ENCODE measurements around the gene TRIM38.

Gene TRIM38

GRCh38 chr6:26028212-26028745, 65.7 kb downstream of the TRIM38 start:
- DNase-seq (ENCODE audit: low read depth), result no peak

DNA sequence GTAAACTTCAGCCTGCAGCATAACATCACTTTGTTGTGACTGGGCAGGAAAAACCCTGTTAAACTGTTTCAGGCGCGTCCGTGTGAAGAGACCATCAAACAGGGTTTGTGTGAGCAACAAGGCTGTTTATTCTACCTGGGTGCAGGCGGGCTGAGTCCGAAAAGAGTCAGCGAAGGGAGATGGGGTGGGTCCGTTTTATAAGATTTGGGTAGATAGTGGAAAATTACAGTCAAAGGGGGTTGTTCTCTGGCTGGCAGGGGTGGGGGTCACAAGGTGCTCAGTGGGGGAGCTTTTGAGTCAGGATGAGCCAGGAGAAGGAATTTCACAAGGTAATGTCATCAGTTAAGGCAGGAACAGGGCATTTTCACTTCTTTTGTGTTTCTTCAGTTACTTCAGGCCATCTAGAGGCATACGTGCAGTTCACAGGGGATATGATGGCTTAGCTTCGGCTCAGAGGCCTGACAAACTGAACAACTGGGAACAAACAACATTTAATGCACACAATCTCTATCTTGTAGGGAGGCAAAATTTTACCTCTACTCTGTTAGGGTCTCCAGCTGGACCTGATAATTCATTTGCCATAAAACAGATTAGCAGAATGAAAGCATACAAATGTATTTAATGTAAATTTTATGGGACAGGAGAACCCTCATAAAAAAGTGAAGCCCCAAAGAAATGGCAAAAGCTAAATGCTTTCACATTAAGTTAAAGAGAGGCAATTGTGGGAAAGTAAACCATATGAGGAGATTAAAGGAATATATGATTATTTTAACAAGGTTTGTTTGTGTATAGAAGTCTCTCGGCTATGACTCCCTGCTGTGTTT, 66.4 kb downstream of the TRIM38 start:
- DNase-seq (ENCODE audit: low read depth), result no peak

- no peak for DNase-seq (ENCODE audit: low read depth)
Measured at GRCh38 chr6:26029570-26029856, 66.9 kb downstream of the TRIM38 start.

- no peak for DNase-seq (ENCODE audit: low read depth)
Measured at GRCh38 chr6:26029857-26030653, 67.5 kb downstream of the TRIM38 start.

- DNase-seq (ENCODE audit: low read depth), result no peak
Measured at GRCh38 chr6:26030716-26031115, 68.1 kb downstream of the TRIM38 start.

- DNase-seq (ENCODE audit: low read depth), result no peak
Measured at GRCh38 chr6:26031151-26031594, 68.6 kb downstream of the TRIM38 start.

GRCh38 chr6:26031595-26032339, 69.2 kb downstream of the TRIM38 start:
- peak; percentile 73 for DNase-seq (ENCODE audit: low read depth)

GRCh38 chr6:26032340-26033084, 69.9 kb downstream of the TRIM38 start:
- no peak for DNase-seq (ENCODE audit: low read depth)

DNA sequence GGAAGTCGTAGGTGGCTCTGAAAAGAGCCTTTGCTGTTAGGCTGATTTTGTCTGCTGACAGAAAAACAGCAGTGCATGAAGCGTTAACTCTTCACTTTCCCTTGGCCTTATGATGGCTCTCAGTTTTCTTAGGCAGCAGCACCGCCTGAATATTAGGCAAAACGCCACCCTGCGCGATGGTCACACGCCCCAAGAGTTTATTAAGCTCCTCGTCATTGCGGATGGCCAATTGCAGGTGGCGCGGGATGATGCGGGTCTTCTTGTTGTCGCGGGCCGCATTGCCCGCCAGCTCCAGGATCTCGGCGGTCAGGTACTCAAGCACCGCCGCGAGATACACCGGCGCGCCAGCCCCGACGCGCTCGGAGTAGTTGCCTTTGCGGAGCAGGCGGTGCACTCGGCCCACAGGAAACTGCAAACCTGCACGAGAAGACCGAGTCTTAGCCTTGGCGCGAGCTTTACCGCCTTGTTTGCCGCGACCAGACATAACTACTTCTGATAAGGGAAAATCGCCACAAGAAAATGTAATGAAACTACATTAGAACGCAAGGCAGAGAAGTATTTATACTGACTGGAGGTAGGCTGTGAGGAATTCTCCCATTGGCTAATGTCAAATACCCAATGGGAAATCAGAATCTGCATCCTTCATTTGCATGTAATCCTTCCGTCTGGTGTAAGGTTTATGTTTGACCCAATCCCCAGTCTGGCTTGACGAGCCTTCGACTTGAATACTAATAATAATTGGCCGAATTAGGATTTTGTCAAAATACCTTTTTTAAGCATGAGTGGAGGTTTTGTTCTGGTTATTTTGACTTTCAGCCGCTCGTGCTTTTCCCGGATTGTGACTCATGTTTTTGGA, 70.7 kb downstream of the TRIM38 start:
- DNase-seq (ENCODE audit: low read depth), result peak; percentile 38

- no peak for DNase-seq (ENCODE audit: low read depth)
Measured at GRCh38 chr6:26033941-26034354, 71.3 kb downstream of the TRIM38 start.

DNA sequence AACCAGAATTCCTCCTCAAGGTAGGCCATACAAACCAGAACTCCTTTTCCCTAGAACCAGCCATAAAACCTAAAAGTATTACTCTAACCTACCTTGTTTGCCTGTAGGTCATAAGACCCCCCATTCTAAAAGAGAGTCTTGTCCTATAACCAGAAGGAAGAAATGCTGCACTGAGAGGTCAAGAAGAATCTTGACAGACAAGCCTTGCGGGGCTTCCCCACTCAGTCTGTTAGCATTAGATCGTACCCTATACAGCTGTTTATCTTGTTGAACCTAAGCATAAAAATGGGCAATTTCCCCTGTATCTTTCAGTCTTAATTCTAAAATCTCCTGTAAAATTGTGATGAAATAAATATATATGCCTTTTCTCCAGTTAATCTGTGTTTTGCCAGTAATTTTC, 72.3 kb downstream of the TRIM38 start:
- no peak for DNase-seq (ENCODE audit: low read depth)
